ENCODE data around the gene NFATC3.
A peak's percentile ranks its signal among the peaks of the same experiment; 100 is the strongest.

The NFATC3 gene

DNA sequence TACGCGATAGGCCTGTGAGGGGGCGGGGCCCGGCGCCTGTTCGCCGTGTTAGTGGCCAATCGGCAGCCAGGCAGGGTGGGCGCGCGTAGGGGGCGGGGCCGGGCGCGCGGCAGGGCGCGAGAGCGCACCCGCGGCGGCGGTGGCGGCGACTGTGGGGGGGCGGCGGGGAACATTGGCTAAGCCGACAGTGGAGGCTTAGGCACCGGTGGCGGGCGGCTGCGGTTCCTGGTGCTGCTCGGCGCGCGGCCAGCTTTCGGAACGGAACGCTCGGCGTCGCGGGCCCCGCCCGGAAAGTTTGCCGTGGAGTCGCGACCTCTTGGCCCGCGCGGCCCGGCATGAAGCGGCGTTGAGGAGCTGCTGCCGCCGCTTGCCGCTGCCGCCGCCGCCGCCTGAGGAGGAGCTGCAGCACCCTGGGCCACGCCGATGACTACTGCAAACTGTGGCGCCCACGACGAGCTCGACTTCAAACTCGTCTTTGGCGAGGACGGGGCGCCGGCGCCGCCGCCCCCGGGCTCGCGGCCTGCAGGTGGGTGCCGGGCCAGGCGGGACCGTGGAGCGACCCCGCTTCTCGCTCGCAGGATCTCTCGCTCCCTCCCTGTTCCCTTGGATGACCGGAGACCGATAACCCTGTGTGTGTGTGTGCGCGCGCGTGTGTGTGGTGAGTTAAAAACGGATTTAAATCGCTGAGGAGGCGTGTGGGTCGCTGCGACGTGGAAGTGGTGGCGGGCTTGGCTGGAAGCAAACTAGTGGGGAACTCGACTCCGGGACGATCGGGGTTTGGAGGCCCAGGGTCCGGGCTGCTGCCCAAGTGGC is at the start of gene NFATC3:
NFATC3 (plus strand) TSS at position 112 of the 813 bp plus-strand sequence; CDS start at position 424, 312 bp downstream.
- H3K36me3 Mint-ChIP-seq (ENCODE audit: low read depth) = peaks cover 30% of the 10 kb centered on the region
- no peaks in the 10 kb centered on the region for H3K27me3 Mint-ChIP-seq (ENCODE audit: low read depth)
- peak within 1 kb of the TSS; percentile 91 for H3K4me3 Mint-ChIP-seq
- no peaks in the 10 kb centered on the region for H3K9me3 Mint-ChIP-seq
- peaks cover 54% of the 10 kb centered on the region for H3K4me1 Mint-ChIP-seq (ENCODE audit: low read depth)
- peak within 1 kb of the TSS; percentile 85 for H3K27ac Mint-ChIP-seq
- DNase-seq (ENCODE audit: low spot score) = peak; percentile 99

DNA sequence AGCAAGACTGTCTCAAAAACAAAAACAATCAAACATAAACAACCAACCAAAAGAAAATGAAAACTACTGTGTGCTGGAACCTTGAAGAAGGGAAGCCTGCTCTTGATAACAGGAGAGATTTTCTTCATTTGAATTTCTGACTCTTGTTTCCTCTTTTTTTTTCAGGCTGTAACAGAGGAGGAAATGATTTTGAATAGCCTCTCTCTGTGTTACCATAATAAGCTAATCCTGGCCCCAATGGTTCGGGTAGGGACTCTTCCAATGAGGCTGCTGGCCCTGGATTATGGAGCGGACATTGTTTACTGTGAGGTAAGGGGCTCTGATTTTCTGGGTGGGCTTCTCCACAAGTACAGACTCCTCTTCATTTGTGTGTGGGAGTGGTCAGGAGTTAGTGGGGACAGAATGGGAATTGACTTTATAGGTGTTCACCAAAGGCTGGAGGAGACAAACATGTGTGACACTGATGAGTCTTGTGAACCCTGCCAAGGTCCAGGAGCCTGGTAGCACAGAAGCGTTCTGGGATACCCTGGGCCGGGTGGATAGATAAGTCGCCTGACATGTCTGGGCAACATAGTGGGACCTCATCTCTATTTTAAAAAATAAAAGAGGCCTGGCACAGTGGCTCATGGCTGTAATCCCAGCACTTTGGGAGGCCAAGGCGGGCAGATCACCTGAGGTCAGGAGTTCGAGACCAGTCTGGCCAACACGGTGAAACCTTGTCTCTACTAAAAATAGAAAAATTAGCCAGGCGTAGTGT is 47.2 kb upstream of the NFATC3 start:
- peak overlapping the region; percentile 10 for H3K27ac Mint-ChIP-seq
- H3K27me3 Mint-ChIP-seq (ENCODE audit: low read depth) = no peaks in the 10 kb centered on the region
- DNase-seq (ENCODE audit: low spot score) = no peak
- H3K4me3 Mint-ChIP-seq = no peak overlapping the region
- no peaks in the 10 kb centered on the region for H3K9me3 Mint-ChIP-seq
- H3K36me3 Mint-ChIP-seq (ENCODE audit: low read depth) = peaks cover 28% of the 10 kb centered on the region
- H3K4me1 Mint-ChIP-seq (ENCODE audit: low read depth) = peaks cover 13% of the 10 kb centered on the region

DNA sequence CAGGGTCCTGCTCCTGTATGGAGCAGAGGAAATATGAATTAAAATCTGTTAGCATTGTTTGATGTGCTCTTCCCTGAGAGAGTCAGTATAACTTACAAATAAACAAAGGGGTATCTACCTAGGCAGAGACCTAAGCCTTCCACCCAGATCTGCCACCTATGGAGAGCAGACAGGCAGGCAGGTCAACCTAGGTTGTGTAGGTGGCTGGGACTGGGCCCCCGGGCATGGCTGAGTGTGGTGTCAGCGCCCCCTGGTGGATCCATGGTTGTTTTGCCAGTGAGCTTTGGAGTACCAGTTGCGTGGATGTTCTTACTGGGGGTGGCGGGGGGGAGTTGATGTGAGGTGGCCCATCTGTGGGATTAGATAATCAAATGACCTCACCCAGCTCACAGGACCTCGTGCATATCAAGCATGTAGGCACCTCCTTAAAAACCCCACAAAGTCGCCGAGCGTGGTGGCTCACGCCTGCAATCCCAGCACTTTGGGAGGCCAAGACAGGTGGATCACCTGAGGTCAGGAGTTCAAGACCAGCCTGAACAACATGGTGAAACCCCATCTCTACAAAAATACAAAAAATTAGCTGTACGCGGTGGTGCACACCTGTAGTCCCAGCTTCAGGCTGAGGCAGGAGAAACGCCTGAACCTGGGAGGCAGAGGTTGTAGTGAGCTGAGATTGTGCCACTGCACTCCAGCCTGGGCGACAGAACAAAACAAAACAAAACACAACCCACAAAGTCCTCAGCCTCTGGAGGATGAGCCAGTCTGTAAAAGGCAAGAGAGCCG is 44.5 kb upstream of the NFATC3 start:
- Mint-ChIP-seq H3K4me1 (ENCODE audit: low read depth) (peaks cover 11% of the 10 kb centered on the region), H3K36me3 (ENCODE audit: low read depth) (peaks cover 30% of the 10 kb centered on the region), H3K27ac (peak overlapping the region; percentile 60), H3K4me3 (no peak overlapping the region), H3K9me3 (no peaks in the 10 kb centered on the region), H3K27me3 (ENCODE audit: low read depth) (no peaks in the 10 kb centered on the region)
- DNase-seq (ENCODE audit: low spot score) = peak; percentile 81

DNA sequence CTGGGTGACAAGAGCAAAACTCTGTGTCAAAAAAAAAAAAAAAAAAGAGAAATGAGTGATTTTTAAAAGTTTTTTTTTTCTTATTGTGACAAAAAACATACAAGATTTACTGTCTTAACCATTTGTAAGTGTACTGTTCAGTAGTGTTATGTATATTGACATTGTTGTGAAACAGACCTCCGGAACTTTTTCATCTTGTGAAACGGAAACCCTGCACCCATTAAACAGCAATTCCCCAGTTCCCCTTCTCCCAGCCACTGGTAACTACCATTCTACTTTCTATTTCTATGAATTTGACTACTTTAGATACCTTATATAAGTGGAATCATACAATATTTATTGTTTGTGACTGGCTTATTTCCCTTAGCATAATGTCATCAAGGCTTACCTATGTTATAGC is 43.4 kb upstream of the NFATC3 start:
- peaks cover 29% of the 10 kb centered on the region for H3K36me3 Mint-ChIP-seq (ENCODE audit: low read depth)
- H3K4me1 Mint-ChIP-seq (ENCODE audit: low read depth) = peaks cover 12% of the 10 kb centered on the region

DNA sequence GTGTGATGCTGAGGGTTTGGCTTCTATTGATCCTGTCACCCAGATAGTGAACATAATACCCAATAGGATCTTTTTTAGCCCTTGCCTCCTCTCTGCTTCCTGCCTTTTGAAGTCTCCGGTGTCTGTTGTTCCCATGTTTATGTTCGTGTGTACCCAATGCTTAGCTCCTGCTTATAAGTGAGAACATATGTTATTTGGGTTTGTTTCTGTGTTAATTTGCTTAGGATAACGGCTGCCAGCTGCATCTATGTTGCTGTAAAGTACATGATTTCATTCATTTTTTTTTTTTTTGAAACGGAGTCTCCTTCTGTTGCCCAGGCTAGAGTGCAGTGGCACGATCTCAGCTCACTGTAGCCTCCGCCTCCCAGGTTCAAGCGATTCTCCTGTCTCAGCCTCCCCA is 39.1 kb upstream of the NFATC3 start:
- no peaks in the 10 kb centered on the region for H3K9me3 Mint-ChIP-seq
- no peak for DNase-seq (ENCODE audit: low spot score)
- peaks cover 34% of the 10 kb centered on the region for H3K36me3 Mint-ChIP-seq (ENCODE audit: low read depth)
- H3K4me1 Mint-ChIP-seq (ENCODE audit: low read depth) = peaks cover 5% of the 10 kb centered on the region
- no peaks in the 10 kb centered on the region for H3K27me3 Mint-ChIP-seq (ENCODE audit: low read depth)
- H3K27ac Mint-ChIP-seq = no peak overlapping the region
- H3K4me3 Mint-ChIP-seq = no peak overlapping the region

More for the DNA sequence above, 43.4 kb upstream of the NFATC3 start:
- Mint-ChIP-seq H3K27ac (no peak overlapping the region), H3K27me3 (ENCODE audit: low read depth) (no peaks in the 10 kb centered on the region), H3K4me3 (no peak overlapping the region), H3K9me3 (no peaks in the 10 kb centered on the region)
- no peak for DNase-seq (ENCODE audit: low spot score)

DNA sequence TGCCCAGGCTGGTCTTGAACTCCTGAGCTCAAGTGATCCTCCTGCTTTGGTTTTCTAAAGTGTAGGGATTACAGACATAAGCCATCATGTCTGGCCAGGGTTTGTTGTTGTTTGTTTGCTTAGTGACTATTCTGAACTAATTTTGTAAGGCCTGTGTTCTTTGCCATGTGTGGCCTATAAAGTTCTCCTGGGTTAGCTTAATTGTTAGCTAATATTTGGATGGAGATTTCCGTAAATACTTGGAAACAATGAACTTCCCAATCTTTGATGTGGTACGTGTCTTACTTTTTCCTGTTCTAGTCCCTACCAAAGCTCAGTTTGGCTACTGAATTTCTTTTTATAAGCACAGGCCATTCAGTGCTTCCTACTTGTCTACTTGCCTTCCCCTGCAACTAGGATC is 37.2 kb upstream of the NFATC3 start:
- H3K27me3 Mint-ChIP-seq (ENCODE audit: low read depth) = no peaks in the 10 kb centered on the region
- H3K4me3 Mint-ChIP-seq = no peak overlapping the region
- peaks cover 5% of the 10 kb centered on the region for H3K4me1 Mint-ChIP-seq (ENCODE audit: low read depth)
- DNase-seq (ENCODE audit: low spot score) = no peak
- peak overlapping the region; percentile 50 for H3K27ac Mint-ChIP-seq
- peaks cover 32% of the 10 kb centered on the region for H3K36me3 Mint-ChIP-seq (ENCODE audit: low read depth)
- H3K9me3 Mint-ChIP-seq = no peaks in the 10 kb centered on the region

DNA sequence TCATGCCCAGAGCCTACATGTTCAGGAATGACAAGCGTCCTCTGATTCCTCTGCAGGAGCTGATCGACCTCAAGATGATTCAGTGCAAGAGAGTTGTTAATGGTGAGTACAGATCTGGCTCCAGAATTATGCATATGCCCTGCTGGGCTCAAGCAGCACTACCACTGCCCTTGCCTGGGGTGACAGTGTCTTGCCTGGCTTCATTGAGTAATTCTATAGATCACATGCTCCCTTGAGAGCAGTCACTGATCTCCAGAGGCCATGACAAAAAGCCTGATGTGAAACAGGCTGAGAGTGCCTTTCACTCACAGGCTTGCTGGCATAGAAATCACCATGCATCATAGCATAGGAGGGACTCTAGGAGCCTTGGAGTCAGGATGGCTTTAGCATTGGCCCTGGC is 35.7 kb upstream of the NFATC3 start:
- H3K4me3 Mint-ChIP-seq = no peak overlapping the region
- no peak for DNase-seq (ENCODE audit: low spot score)
- H3K36me3 Mint-ChIP-seq (ENCODE audit: low read depth) = peaks cover 37% of the 10 kb centered on the region
- H3K27me3 Mint-ChIP-seq (ENCODE audit: low read depth) = no peaks in the 10 kb centered on the region
- H3K9me3 Mint-ChIP-seq = no peaks in the 10 kb centered on the region
- no peak overlapping the region for H3K27ac Mint-ChIP-seq
- peaks cover 5% of the 10 kb centered on the region for H3K4me1 Mint-ChIP-seq (ENCODE audit: low read depth)

DNA sequence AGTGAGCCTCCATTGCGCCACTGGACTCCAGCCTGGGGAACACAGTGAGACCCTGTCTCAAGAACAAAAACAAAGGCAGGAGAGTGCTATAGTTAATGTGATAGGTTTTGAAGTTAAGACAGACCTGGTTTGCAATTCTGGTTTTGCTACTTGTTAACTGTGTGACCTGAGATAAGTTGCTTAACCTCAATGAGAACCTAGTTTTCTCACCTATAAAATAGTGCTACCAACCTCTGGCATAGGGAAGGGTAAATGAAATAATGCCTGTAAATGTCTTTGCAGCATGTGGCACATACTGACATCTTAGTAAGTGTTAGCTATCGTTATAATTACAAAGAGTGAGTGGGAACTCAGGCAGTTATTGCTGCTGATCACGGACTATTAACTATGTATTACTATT is 29.8 kb upstream of the NFATC3 start:
- Mint-ChIP-seq H3K4me3 (no peak overlapping the region), H3K9me3 (no peaks in the 10 kb centered on the region), H3K36me3 (ENCODE audit: low read depth) (peaks cover 51% of the 10 kb centered on the region), H3K27ac (no peak overlapping the region), H3K27me3 (ENCODE audit: low read depth) (no peaks in the 10 kb centered on the region), H3K4me1 (ENCODE audit: low read depth) (peaks cover 17% of the 10 kb centered on the region)
- no peak for DNase-seq (ENCODE audit: low spot score)

DNA sequence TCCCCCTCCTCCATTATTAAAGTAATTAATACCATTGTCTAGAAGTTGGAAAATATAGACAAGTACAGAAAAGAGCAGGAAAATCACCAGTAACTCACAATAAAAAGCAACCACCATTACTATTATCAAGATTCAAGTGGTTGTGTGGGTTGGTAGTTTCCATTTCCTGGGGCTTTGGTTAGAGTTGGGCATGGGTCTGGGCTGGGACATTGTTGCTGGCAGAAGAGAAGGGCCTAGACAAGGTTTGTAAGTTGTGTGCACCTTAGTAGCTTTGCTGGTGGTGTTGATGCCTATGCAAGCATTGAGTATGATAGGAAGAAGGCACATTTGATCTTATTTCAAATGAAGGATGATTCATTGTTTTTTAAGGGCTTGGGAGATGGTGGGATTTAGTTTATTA is 25.4 kb upstream of the NFATC3 start:
- H3K36me3 Mint-ChIP-seq (ENCODE audit: low read depth) = peaks cover 57% of the 10 kb centered on the region
- H3K4me1 Mint-ChIP-seq (ENCODE audit: low read depth) = peaks cover 52% of the 10 kb centered on the region
- H3K9me3 Mint-ChIP-seq = no peaks in the 10 kb centered on the region
- peak overlapping the region; percentile 16 for H3K4me3 Mint-ChIP-seq
- no peak for DNase-seq (ENCODE audit: low spot score)
- H3K27ac Mint-ChIP-seq = peak overlapping the region; percentile 66
- no peaks in the 10 kb centered on the region for H3K27me3 Mint-ChIP-seq (ENCODE audit: low read depth)

DNA sequence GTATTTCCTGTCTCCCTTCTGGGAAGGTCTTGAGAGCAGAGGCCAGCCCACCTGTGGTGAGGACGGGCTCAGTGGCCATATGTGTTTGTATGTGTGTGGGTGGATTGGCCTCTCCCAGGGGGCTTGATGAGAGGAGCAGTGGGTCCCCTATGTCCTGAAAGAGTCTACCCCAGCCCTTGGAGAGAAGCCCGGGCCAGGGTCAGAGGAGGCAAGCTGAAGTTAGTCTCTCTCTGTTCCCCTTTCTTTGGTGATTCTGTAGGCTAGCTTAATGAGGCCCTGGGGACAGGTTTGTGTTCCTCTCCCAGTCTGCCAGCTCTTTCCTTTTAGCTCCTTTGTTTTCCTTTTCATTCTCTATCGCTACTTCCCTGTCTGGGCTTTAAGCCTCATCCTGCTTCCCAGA is 23.8 kb upstream of the NFATC3 start:
- no peaks in the 10 kb centered on the region for H3K27me3 Mint-ChIP-seq (ENCODE audit: low read depth)
- H3K36me3 Mint-ChIP-seq (ENCODE audit: low read depth) = peaks cover 54% of the 10 kb centered on the region
- H3K9me3 Mint-ChIP-seq = no peaks in the 10 kb centered on the region
- no peak for DNase-seq (ENCODE audit: low spot score)
- H3K4me3 Mint-ChIP-seq = peak overlapping the region; percentile 8
- H3K4me1 Mint-ChIP-seq (ENCODE audit: low read depth) = peaks cover 66% of the 10 kb centered on the region
- H3K27ac Mint-ChIP-seq = peak overlapping the region; percentile 71

DNA sequence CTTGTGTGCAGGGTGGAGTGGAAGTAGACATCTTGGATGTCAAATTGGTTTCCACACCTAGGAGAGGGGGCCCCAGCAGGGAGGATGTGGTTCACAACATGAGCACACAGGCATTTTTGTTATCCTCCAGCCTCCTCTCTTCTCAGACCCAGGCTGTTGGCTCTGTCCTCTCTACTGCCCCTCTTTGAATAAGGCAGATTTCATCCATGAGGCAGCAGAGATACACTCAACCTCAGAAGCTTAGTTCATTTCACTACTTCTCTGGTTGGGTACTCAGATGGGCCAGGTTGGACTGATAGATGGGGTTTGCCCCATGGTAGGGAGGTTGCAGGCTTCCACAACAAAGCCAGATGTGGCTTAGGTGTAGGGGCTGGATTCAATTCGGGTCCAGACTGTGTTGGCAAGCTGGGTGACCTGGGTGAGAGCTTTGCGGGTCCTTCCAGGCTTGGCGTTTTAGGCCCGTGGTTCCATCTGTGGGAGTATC is 22.2 kb upstream of the NFATC3 start:
- peak overlapping the region; percentile 87 for H3K27ac Mint-ChIP-seq
- H3K27me3 Mint-ChIP-seq (ENCODE audit: low read depth) = no peaks in the 10 kb centered on the region
- peaks cover 56% of the 10 kb centered on the region for H3K36me3 Mint-ChIP-seq (ENCODE audit: low read depth)
- H3K4me3 Mint-ChIP-seq = peak overlapping the region; percentile 47
- peak; percentile 48 for DNase-seq (ENCODE audit: low spot score)
- H3K9me3 Mint-ChIP-seq = no peaks in the 10 kb centered on the region
- peaks cover 75% of the 10 kb centered on the region for H3K4me1 Mint-ChIP-seq (ENCODE audit: low read depth)

DNA sequence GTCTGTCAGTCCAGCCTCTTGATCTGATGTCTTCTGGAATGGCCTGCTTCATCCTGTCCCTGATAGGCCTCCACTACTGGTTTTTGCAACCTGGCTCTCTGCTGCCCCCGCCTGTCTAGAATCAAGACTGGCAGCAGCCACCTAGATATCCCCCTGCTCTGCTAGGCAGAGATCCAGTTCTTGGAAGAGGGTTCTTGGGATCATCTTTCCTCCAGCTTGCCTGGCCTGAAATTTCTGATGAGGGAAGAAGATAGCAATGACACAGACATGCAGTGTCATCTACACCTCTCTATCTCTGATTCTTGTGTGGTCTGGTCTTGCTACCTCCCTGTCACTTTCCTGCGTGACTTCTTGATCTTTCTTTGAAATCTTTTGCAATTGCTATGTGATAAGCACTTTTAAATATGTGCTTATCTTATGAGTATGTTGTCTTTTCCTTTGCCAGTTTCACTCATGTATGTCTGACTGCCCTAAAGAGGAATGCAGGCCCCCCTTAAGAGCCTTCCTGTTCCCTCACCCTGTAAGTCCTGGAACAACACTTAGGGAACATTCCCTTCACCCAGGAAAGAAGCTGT is 20.3 kb upstream of the NFATC3 start:
- Mint-ChIP-seq H3K27me3 (ENCODE audit: low read depth) (no peaks in the 10 kb centered on the region), H3K27ac (peak overlapping the region; percentile 89), H3K9me3 (no peaks in the 10 kb centered on the region), H3K4me3 (peak overlapping the region; percentile 56), H3K4me1 (ENCODE audit: low read depth) (peaks cover 73% of the 10 kb centered on the region), H3K36me3 (ENCODE audit: low read depth) (peaks cover 47% of the 10 kb centered on the region)
- DNase-seq (ENCODE audit: low spot score) = peak; percentile 68

DNA sequence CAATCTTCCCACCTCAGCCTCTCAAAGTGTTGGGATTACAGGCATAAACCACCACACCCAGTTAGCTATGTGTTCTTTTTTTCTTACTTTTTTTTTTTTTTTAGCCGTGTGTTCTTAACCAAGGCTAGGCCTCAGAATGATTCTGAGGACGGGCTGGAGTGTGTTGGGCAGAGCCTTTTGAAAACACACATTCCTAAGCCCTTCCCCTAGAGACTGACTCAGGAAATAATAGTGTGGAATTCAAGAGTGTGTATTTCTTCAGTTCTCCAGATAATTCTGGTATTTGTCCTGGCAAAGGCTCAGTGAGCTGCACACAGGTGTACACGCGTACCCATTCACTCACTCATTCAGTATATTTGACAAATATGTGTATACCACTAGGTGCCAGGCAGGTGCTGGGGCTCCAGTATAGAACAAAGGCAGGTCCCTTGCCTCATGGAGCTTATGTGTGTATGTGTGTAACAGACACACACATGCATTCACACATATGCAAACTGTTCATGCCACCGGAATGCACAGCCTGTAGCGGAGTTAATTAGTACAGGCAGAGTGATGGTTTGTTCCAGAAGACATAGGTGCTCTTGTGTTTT is 19.4 kb upstream of the NFATC3 start:
- no peak for DNase-seq (ENCODE audit: low spot score)
- Mint-ChIP-seq H3K9me3 (no peaks in the 10 kb centered on the region), H3K27me3 (ENCODE audit: low read depth) (no peaks in the 10 kb centered on the region), H3K4me1 (ENCODE audit: low read depth) (peaks cover 78% of the 10 kb centered on the region), H3K4me3 (no peak overlapping the region), H3K27ac (peak overlapping the region; percentile 89), H3K36me3 (ENCODE audit: low read depth) (peaks cover 51% of the 10 kb centered on the region)

Measured in T-helper 2 cell treated with Interferon-gamma antibody and Interleukin-4, amounts not matched to agents 5 μg/mL and 100 μg/mL, for 36 hours (primary cell).